Peyer's patch (tissue), 4 donors: ENCODE data around the gene ATF6. TPM values are rescaled to one million over a fixed set of nuclear protein-coding genes. Genes with fewer than 3 reads are reported as not detected.

Experiments used
- DNase-seq, 3 donors: peaks; one replicate each; pipeline ENCODE4 v3.0.0-alpha.2; 2017 to 2019
- H3K27ac ChIP-seq, 4 donors: fragments of 200-600 bp; sonication (generic); one replicate each; pipeline ENCODE4 v1.5.1; 2016 to 2019
- H3K27me3 ChIP-seq, 2 donors: fragments of 200-600 bp; sonication (generic); one replicate each; pipeline ENCODE4 v1.5.1; 2019
- H3K36me3 ChIP-seq, 3 donors: fragments of 200-600 bp; sonication (generic); one replicate each; pipeline ENCODE4 v1.5.1; 2016 to 2019
- H3K4me1 ChIP-seq, 4 donors: fragments of 200-600 bp; sonication (generic); one replicate each; pipeline ENCODE4 v1.5.1; 2016 to 2019
- H3K4me3 ChIP-seq, 4 donors: fragments of 200-600 bp; sonication (generic); 1 replicate in 3 of 4; 2 replicates in 1 of 4; pipeline ENCODE4 v1.5.1; 2016 to 2019; ENCODE audit warnings: mild to moderate bottlenecking in 1 of 4
- H3K9me3 ChIP-seq, 4 donors: fragments of 200-600 bp; sonication (generic); one replicate each; pipeline ENCODE4 v1.5.1; 2016 to 2019; ENCODE audit warnings: mild to moderate bottlenecking in 1 of 4
- POLR2A ChIP-seq, 2 donors: fragments of 450-650 bp; IDR thresholded peaks; one replicate each; pipeline ENCODE4 v1.5.1; 2017; ENCODE audit warnings: antibody characterized with exemption in 2 of 2, mild to moderate bottlenecking in 2 of 2, moderate library complexity in 2 of 2
- total RNA-seq, 4 donors: library from RNA; depleted of rRNA; stranded (reverse); fragments of >200 nt; gene quantifications; one replicate each; pipeline ENCODE4 v1.1.0, GENCODE V29; 2016
- TF ChIP-seq, protein P1 (sequence below), 6 experiments: fragments of 450-650 bp in 4 of 6; fragments of 200-600 bp in 2 of 6; sonication (generic) in 1 of 6; IDR thresholded peaks; one replicate each; pipeline ENCODE4 v1.5.1; 2017 to 2019; ENCODE audit warnings: antibody characterized with exemption in 6 of 6, mild to moderate bottlenecking in 3 of 6, moderate library complexity in 1 of 6

Gene ATF6
- total RNA-seq, 4 donors from 2014 or later, result 15.5 to 21.4 (median 20.8) TPM

DNA sequence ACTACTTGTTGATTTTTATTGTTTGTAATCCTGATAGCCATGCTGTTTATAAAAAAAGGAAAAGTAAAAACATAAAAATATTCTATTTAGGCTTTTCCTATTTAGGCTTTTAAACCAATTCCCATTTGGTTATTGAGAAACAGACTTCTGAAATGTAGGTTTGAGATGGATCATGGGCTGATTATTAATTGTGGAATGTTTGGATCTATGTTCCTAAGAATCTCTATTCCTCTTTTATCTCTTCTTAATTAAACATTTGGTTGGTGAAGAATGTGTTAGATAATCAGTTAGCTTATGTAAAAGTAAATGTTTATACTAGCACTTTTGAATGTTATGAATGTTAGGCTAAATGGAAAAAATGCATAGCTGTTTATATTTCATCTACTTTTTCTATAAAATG is 97.4 kb downstream of the ATF6 start:
- DNase-seq, result no peak
- Histone ChIP-seq H3K9me3 (no peaks in the 10 kb centered on the region), H3K4me3 (no peak overlapping the region), H3K27me3 (no peaks in the 10 kb centered on the region), H3K27ac (no peak overlapping the region), H3K36me3 (peaks cover 0 to 45% (median 0%) of the 10 kb centered on the region in 3 donors), H3K4me1 (no peaks in the 10 kb centered on the region)
- TF ChIP-seq POLR2A (IDR thresholded peaks at IDR 0.05), result no peak
- TF ChIP-seq, protein P1, sequence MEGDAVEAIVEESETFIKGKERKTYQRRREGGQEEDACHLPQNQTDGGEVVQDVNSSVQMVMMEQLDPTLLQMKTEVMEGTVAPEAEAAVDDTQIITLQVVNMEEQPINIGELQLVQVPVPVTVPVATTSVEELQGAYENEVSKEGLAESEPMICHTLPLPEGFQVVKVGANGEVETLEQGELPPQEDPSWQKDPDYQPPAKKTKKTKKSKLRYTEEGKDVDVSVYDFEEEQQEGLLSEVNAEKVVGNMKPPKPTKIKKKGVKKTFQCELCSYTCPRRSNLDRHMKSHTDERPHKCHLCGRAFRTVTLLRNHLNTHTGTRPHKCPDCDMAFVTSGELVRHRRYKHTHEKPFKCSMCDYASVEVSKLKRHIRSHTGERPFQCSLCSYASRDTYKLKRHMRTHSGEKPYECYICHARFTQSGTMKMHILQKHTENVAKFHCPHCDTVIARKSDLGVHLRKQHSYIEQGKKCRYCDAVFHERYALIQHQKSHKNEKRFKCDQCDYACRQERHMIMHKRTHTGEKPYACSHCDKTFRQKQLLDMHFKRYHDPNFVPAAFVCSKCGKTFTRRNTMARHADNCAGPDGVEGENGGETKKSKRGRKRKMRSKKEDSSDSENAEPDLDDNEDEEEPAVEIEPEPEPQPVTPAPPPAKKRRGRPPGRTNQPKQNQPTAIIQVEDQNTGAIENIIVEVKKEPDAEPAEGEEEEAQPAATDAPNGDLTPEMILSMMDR (IDR thresholded peaks at IDR 0.05), result no peak

DNA sequence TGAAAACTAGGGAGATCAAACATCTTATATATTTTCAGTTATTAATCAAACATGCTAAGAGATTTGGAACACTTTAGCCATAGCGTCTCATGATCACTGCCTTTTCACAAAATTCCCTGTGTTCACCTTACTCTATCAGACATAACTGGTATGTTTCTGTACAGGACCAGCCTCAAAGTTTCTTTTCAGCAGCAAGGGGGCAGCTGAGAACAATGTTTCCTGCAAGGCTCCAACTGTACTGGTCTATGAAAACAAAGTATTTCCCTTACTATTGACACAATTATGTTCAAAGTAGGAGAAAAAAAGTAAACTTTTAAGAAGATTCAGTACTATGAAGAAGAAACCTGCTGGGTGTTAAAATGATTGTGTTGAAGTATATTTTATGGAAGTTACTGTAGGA is 98.5 kb downstream of the ATF6 start:
- TF ChIP-seq, protein P1 (IDR thresholded peaks at IDR 0.05), result peak in 2 of 6 experiments; percentile 23 to 24
- no peak for TF ChIP-seq POLR2A (IDR thresholded peaks at IDR 0.05)
- H3K4me1 ChIP-seq, result no peaks in the 10 kb centered on the region
- peaks cover 0 to 44% (median 0%) of the 10 kb centered on the region in 3 donors for H3K36me3 ChIP-seq
- H3K27ac ChIP-seq, result no peak overlapping the region
- no peak overlapping the region for H3K4me3 ChIP-seq
- H3K9me3 ChIP-seq, result no peaks in the 10 kb centered on the region
- H3K27me3 ChIP-seq, result no peaks in the 10 kb centered on the region
- no peak for DNase-seq

DNA sequence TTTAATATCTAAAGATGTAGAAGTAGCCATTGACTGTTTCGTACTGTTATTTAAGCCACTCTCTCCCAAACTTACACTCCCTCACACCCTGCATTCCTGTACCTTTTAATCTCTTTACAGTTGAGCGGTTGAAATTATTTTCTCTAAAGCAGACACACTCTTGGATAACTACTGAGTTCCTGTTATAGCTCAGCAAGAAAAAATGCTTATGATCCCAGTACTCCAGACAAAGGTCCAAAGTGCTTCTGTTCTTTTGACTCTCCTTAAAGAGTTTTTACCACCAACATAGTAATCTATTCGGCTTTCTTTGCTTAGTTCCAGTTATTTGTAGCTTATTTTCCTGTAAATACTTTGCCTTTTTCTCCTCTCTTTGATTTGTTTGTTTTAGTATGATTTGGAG is 100.1 kb downstream of the ATF6 start:
- H3K27me3 ChIP-seq, result no peaks in the 10 kb centered on the region
- no peak for DNase-seq
- H3K36me3 ChIP-seq, result peaks cover 0 to 28% (median 0%) of the 10 kb centered on the region in 3 donors
- H3K27ac ChIP-seq, result no peak overlapping the region
- H3K4me3 ChIP-seq, result no peak overlapping the region
- H3K9me3 ChIP-seq, result no peaks in the 10 kb centered on the region
- TF ChIP-seq, protein P1 (IDR thresholded peaks at IDR 0.05), result no peak
- no peak for TF ChIP-seq POLR2A (IDR thresholded peaks at IDR 0.05)
- H3K4me1 ChIP-seq, result no peaks in the 10 kb centered on the region

DNA sequence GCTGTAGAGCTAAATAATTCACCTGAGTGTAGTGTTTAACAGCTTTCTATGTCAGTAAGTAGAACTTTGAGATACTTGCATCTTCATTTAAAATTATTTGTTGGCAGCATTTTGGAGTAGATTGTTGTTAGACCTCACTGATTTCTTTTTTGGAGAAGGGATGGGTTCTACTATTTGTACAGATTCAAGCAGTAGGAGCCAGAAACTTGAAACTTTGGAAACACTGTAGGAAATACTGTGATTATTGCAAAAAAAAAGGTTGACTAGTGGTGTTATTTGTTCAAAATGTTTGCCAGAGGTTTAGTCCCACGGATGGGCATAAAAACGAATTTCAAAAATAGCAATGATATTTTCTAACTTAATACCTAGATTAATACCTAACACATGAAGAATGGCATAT is 102.7 kb downstream of the ATF6 start:
- Histone ChIP-seq H3K36me3 (peaks cover 0 to 10% (median 0%) of the 10 kb centered on the region in 3 donors), H3K4me3 (no peak overlapping the region), H3K9me3 (no peaks in the 10 kb centered on the region), H3K27me3 (no peaks in the 10 kb centered on the region), H3K27ac (no peak overlapping the region), H3K4me1 (no peaks in the 10 kb centered on the region)
- DNase-seq, result no peak
- no peak for TF ChIP-seq POLR2A (IDR thresholded peaks at IDR 0.05)
- TF ChIP-seq, protein P1 (IDR thresholded peaks at IDR 0.05), result no peak

DNA sequence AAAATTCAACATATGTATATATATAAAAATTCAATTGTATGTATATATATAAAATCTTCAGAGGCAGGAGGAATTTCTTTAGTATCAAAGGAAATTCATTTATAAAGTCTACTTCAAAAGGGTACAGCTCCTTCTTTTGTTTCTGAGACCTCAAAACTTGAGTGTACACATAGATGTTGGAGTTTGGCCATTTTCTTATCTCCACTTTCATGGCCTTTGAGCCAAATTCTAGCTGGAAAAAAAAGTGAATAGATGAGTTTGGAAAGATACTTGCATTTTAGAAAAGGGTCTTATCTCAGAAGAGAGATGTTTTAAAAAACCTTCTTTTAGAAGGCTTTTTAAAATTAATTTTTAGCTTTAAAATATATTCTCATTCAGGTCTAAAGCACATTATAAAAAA is 103.2 kb downstream of the ATF6 start:
- no peaks in the 10 kb centered on the region for H3K9me3 ChIP-seq
- H3K4me1 ChIP-seq, result no peaks in the 10 kb centered on the region
- DNase-seq, result no peak
- peaks cover 0 to 5% (median 0%) of the 10 kb centered on the region in 3 donors for H3K36me3 ChIP-seq
- no peak overlapping the region for H3K4me3 ChIP-seq
- TF ChIP-seq POLR2A (IDR thresholded peaks at IDR 0.05), result no peak
- TF ChIP-seq, protein P1 (IDR thresholded peaks at IDR 0.05), result no peak
- no peak overlapping the region for H3K27ac ChIP-seq
- H3K27me3 ChIP-seq, result no peaks in the 10 kb centered on the region

DNA sequence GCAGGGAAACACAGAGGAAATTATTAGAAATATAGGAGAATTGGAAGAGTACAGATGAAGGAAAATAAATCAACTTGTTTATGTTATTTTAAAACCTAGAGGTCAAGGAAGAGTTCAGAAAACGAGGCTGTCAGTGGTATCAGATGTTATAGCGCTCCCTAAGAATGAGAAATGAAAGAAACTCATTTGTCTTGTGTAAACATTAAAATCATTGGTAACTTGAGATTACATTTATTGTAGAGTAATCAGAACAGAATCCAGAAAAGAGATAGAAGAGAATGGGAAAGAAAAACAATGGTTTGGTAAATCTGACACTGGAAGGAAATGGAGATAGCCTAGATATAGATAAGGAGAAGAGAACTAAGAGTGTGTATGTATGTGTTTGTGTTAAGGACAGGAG is 106.4 kb downstream of the ATF6 start:
- Histone ChIP-seq H3K4me3 (no peak overlapping the region), H3K27ac (no peak overlapping the region), H3K9me3 (no peaks in the 10 kb centered on the region), H3K4me1 (no peaks in the 10 kb centered on the region), H3K36me3 (no peaks in the 10 kb centered on the region), H3K27me3 (no peaks in the 10 kb centered on the region)
- no peak for DNase-seq
- TF ChIP-seq, protein P1 (IDR thresholded peaks at IDR 0.05), result no peak
- no peak for TF ChIP-seq POLR2A (IDR thresholded peaks at IDR 0.05)
